Activated CD4-positive, alpha-beta T cell treated with anti-CD3 and anti-CD28 coated beads for 24 hours (primary cell): ENCODE measurements around the gene SLC45A1.
A peak's percentile ranks its signal among the peaks of the same experiment; 100 is the strongest.

ENCODE experiments used
- DNase-seq, 2 donors: peaks; one replicate each; pipeline ENCODE4 v3.0.0-alpha.2; 2020; ENCODE audit warnings: low read depth in 2 of 2

SLC45A1 gene

DNA sequence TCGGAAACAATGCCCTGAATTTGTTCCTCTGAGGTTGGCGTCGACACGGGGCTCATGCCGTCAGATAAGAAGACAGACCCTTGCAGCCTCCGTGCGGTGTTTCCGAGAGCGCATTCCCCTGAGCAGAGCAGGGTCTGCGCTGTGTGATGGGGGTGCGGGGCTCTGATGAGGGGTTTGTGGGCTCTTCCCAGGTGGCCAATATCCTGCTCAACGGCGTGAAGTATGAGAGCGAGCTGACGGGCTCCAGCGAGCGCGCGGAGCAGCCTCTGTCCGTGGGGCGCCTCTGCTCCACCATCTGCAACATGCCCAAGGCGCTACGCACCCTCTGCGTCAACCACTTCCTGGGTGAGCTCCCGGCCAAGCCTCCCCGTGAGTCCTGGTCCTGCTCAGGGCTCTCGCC, 17.3 kb downstream of the SLC45A1 start:
- no peak for DNase-seq

GRCh38 chr1:8337776-8338525, 20.0 kb downstream of the SLC45A1 start:
- DNase-seq = no peak

DNA sequence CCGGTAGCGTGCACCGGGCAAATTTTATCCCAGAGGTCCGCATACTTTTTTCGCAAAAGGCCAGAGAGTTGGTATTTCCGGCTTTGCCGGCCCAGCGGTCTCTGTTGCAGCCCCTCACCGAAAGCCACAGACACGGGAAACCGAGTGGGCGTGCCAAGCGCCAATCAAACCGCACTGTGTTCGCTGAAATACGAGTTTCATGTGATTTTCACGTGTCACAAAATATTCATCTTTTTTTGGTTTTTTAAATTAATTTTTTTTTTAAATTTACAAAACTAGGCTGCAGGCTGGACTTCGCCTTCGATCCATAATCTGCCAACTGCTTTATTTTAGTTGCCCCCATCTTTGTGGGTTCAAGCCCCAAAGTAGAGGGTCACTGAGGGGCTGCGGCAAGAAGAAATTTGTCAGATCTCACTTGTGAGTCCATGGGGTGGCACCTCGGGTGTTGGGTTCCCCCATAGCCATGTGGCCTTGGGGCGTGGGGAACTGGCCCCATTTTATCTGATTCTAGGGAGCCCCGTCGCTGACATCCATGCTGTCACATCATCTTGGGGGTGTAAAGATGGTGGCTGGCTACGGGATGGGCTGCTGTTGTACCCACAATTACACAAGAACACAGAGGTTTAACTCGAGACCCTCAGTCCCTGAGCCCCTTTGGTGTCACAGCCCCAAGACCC, 20.8 kb downstream of the SLC45A1 start:
- DNase-seq = no peak

GRCh38 chr1:8339203-8339600, 21.3 kb downstream of the SLC45A1 start:
- DNase-seq = no peak

DNA sequence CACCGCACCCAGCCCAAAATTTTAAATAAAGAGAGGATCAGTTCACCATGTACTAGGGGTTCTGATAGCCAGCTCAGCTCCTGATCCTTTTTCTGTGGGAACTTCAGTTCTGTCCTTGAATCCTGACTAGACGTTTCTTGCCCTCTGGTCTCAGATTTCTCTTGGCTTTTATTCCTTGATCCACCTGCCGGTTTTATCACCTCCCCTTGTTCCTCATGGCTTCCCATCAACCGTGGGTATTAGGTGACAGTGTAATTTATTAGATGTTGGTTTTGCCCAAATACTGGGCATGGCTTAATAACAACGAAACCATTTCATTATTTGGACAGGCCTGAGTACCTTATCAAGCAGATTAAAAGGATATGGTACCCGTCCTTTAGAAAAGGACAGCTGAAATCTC, 22.5 kb downstream of the SLC45A1 start:
- no peak for DNase-seq

GRCh38 chr1:8342325-8342724, 24.4 kb downstream of the SLC45A1 start:
- DNase-seq = no peak

GRCh38 chr1:8343044-8343443, 25.1 kb downstream of the SLC45A1 start:
- DNase-seq = no peak

GRCh38 chr1:8343464-8344001, 25.6 kb downstream of the SLC45A1 start:
- no peak for DNase-seq

DNA sequence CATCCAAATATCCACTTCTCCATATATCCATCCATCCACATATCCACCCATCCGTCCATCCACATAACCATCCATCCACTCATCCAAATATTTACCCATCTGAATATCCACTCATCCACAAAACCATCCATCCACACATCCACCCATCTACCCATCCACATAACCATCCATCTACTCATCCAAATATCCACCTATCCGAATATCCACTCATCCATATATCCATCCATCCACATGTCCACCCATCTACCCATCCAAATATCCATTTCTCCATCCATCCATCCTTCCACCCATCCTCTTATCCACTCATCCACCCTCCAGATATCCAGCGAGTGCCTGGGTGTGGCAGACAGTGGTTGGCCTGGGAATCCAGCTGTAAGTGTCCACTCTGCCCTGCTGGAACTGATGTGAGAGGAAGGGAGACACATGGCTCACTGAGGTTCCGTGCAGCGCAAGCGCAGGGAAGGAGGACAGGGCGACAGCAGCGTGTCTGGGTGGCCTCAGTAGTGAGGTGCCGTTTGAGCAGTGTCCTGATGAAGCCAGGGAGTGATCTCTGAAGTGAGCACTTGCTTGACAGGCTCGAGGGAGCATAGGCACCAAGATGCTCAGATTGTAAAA, 27.1 kb downstream of the SLC45A1 start:
- DNase-seq = no peak

- DNase-seq = no peak
Measured at GRCh38 chr1:8345621-8346415, 27.9 kb downstream of the SLC45A1 start.

GRCh38 chr1:8347635-8348034, 29.7 kb downstream of the SLC45A1 start:
- DNase-seq = no peak

GRCh38 chr1:8348047-8348776, 30.3 kb downstream of the SLC45A1 start:
- no peak for DNase-seq

DNA sequence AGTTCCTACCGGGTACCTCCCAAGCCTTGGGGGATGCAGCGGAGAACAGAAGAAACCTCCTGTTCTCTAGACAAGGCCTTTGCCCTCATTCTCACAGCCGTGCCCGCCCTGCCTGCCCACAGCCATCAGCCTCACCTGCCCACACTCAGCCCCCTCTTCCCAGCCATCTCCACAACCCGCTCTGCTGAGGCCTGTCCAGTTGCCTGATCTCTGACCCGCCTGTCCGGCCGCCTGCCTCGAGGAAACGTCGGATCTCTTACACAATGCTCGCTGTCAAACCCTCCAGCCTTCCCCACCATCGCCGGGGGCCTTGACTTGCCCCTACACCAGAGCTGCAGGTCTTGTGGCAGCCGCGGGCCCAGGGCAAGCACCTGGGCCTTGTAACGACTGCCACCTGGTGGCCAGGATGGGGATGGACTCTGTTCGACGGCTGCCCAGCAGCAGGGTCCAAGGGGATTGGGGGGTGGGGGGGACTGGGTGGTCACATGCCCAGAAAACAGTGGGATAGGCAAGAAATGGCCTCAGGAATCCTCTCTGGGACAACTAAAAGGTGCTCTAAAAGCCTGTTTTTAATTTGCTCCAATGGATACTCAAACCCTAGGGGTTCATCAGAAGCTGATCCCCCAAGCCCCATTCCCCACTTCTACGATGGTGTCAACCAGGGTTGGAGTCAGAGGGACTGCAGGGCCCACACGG, 31.0 kb downstream of the SLC45A1 start:
- peak; percentile 51 to 55 for DNase-seq

DNA sequence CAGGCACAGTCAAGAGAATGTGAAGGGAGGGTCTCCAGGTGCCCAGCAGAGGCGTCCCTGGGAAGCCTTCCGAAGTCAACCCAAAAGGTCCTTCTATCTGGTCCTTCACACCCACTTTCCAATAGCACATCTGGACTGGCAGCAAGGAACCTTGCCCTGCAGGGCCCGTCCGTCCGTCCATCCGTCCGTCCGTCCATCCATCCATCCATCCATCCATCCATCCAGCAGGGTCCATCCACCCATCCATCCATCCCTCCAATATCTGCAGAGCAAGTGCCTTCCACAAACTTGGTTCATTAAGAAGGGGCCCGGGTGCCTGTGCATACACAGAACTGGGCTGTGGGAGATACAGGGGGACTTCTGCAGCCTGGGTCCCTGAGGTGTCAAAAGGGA, 31.6 kb downstream of the SLC45A1 start:
- no peak for DNase-seq

- DNase-seq = no peak
Measured at GRCh38 chr1:8349961-8350360, 32.0 kb downstream of the SLC45A1 start.

GRCh38 chr1:8350914-8351684, 33.2 kb downstream of the SLC45A1 start:
- DNase-seq = no peak

GRCh38 chr1:8351693-8352470, 34.0 kb downstream of the SLC45A1 start:
- DNase-seq = no peak

GRCh38 chr1:8352471-8352845, 34.5 kb downstream of the SLC45A1 start:
- DNase-seq = no peak
